Measurements from ENCODE around the gene TRIO.

Gene TRIO

GRCh38 chr5:14351845-14352712 lies 208.9 kb downstream of the TRIO start:
- peak; percentile 86 for DNase-seq (ENCODE audit: low read depth)
- no peak overlapping the region for H3K4me3 ChIP-seq (ENCODE audit: low read depth, low read length)
- peak; percentile 97 for TF ChIP-seq CTCF (conservative IDR thresholded peaks at IDR 0.05; ENCODE audit: low read depth, low read length)

GRCh38 chr5:14353726-14354474 lies 210.8 kb downstream of the TRIO start:
- DNase-seq (ENCODE audit: low read depth), result peak; percentile 60
- TF ChIP-seq CTCF (conservative IDR thresholded peaks at IDR 0.05; ENCODE audit: low read depth, low read length), result no peak
- H3K4me3 ChIP-seq (ENCODE audit: low read depth, low read length), result no peak overlapping the region

GRCh38 chr5:14355391-14355790 lies 212.2 kb downstream of the TRIO start:
- no peak for TF ChIP-seq CTCF (conservative IDR thresholded peaks at IDR 0.05; ENCODE audit: low read depth, low read length)
- no peak for DNase-seq (ENCODE audit: low read depth)
- H3K4me3 ChIP-seq (ENCODE audit: low read depth, low read length), result no peak overlapping the region

- no peak for DNase-seq (ENCODE audit: low read depth)
- TF ChIP-seq CTCF (conservative IDR thresholded peaks at IDR 0.05; ENCODE audit: low read depth, low read length), result no peak
- no peak overlapping the region for H3K4me3 ChIP-seq (ENCODE audit: low read depth, low read length)
Observed at GRCh38 chr5:14356305-14356704, 213.2 kb downstream of the TRIO start.

- no peak overlapping the region for H3K4me3 ChIP-seq (ENCODE audit: low read depth, low read length)
- no peak for DNase-seq (ENCODE audit: low read depth)
- no peak for TF ChIP-seq CTCF (conservative IDR thresholded peaks at IDR 0.05; ENCODE audit: low read depth, low read length)
Observed at GRCh38 chr5:14357441-14357840, 214.3 kb downstream of the TRIO start.

GRCh38 chr5:14357851-14358250 lies 214.7 kb downstream of the TRIO start:
- no peak for DNase-seq (ENCODE audit: low read depth)
- no peak for TF ChIP-seq CTCF (conservative IDR thresholded peaks at IDR 0.05; ENCODE audit: low read depth, low read length)
- no peak overlapping the region for H3K4me3 ChIP-seq (ENCODE audit: low read depth, low read length)

Measured in choroid plexus epithelial cell (primary cell).